Epithelial cell of proximal tubule (primary cell): Measurements from ENCODE around the gene IPCEF1. TPM values are rescaled to one million over a fixed set of nuclear protein-coding genes. Genes with fewer than 3 reads are reported as not detected.
"Not testable (repeated sequence)": the region's sequence is repeated elsewhere in the genome, so short reads cannot be mapped to it uniquely, and the experiment has no call there.

Experiments used
- DNase-seq: peaks from one replicate; pipeline ENCODE4 v3.0.0-alpha.2; 2011; ENCODE audit warnings: low read depth
- H3K4me3 ChIP-seq: 2 replicates; pipeline ENCODE4 v1.5.1; 2011; ENCODE audit warnings: low read depth, mild to moderate bottlenecking, low read length
- total RNA-seq: library from RNA; depleted of rRNA; stranded (reverse); fragments of >200 nt; gene quantifications from 2 replicates; pipeline ENCODE4 v1.2.3, GENCODE V29; 2015
- TF ChIP-seq, protein P1 (sequence below): conservative IDR thresholded peaks from 2 replicates; pipeline ENCODE4 v1.5.1; 2012; ENCODE audit warnings: low read depth, mild to moderate bottlenecking, low read length

The IPCEF1 gene
- total RNA-seq, 1 donor from 2014 or later = 0.63 TPM

DNA sequence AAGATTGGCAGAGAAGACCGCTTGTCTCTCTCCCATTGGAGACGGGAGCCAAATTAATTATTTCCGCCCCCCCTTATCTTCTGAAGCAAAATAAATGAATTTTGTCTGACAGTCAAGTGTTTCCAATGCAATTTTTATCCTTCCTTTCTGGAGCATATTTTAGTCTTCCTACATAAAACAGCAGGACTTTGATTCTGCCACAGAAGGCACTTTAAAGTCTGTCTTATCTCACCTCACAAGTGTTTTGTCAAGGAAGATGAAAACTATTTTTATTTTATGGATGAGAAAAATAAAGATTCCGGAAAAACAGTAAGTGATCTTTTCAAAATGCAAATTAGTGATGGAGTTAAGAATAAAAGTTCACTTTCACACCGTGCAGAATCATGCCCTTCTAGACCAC is 177.2 kb downstream of the IPCEF1 start:
- TF ChIP-seq, protein P1, sequence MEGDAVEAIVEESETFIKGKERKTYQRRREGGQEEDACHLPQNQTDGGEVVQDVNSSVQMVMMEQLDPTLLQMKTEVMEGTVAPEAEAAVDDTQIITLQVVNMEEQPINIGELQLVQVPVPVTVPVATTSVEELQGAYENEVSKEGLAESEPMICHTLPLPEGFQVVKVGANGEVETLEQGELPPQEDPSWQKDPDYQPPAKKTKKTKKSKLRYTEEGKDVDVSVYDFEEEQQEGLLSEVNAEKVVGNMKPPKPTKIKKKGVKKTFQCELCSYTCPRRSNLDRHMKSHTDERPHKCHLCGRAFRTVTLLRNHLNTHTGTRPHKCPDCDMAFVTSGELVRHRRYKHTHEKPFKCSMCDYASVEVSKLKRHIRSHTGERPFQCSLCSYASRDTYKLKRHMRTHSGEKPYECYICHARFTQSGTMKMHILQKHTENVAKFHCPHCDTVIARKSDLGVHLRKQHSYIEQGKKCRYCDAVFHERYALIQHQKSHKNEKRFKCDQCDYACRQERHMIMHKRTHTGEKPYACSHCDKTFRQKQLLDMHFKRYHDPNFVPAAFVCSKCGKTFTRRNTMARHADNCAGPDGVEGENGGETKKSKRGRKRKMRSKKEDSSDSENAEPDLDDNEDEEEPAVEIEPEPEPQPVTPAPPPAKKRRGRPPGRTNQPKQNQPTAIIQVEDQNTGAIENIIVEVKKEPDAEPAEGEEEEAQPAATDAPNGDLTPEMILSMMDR = no peak
- DNase-seq = no peak
- H3K4me3 ChIP-seq = no peak overlapping the region

DNA sequence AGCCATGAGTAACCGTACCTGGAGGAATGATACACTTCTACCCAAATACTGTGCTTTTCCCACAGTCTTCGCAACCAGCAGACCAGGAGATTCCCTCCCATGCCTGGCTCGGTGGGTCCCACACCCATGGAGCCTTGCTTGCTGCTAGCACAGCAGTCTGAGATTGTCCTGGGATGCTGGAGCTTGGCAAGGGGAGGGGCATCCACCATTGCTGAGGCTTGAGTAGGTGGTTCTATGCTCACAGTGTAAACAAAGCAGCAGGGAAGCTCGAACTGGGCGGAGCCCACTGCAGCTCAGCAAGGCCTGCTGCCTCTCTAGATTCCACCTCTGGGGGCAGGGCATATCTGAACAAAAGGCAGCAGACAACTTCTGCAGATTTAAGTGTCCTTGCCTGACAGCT is 184.2 kb downstream of the IPCEF1 start:
- not testable (repeated sequence) for H3K4me3 ChIP-seq, DNase-seq

DNA sequence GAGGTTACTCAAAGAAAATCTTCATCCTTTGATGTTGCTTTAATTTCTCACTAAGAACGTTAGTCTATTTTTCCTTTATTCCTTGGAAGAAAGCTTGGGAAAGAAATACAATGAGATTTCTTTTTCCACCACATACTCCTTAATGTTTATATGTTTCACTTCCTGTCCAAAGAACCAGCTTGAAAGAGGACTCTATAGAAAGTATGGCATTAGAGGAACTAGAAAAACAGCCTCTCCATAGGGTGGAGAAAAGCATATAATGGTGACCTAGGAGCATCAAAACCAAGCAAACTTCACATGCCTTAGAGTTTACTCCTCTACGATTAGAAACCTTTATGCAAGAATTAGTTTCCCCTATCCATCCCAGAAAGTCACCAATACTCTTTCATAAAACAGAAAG is 186.5 kb downstream of the IPCEF1 start:
- H3K4me3 ChIP-seq = no peak overlapping the region
- DNase-seq = no peak
- TF ChIP-seq, protein P1 = no peak

DNA sequence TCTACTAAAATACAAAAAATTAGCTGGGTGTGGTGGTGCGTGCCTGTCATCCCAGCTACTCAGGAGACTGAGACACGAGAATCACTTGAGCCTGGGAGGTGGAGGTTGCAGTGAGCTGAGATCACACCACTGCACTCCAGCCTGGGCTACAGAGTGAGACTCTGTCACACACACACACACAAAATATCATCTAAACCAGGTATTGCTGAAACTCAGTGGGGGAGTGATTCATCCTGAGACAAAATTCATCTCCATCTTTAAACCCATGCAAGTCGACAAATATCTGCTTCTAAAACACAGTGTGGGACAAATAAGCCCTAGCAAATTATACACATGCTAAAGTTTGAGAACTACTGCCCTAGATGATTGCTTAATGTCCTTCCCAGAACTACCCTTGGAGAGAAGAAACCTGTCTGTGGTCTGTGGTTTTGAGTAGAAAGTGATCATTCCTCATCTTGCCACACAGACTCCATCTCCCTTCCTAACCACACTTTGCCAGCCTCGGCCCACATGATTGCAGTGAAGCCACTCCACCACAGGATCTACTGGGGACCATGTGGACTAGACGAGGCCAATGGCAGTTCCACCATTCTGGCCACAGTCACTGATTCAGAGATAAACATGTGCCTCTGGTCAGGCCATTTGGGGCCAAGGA is 187.3 kb downstream of the IPCEF1 start:
- DNase-seq = no peak
- TF ChIP-seq, protein P1 = no peak
- no peak overlapping the region for H3K4me3 ChIP-seq

DNA sequence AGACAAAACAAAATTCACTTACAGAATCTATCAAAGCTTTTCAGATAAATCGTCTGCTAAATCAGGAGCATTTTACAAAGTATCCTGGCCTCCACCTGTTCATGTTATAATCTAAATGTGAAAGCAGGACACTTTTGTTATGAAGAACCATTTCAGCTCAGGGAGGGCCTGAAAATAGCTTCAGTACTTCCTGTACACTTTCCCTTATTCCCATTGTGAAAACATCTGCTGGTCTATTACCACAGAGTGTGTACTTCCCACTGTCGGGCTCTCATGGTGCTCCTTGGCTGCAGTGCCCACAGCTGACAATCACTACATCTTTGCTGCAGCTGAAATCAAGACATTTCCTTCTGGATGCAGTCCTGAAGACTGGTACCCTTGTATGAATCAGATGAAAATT is 189.5 kb downstream of the IPCEF1 start:
- TF ChIP-seq, protein P1 = no peak
- DNase-seq = no peak
- H3K4me3 ChIP-seq = no peak overlapping the region

DNA sequence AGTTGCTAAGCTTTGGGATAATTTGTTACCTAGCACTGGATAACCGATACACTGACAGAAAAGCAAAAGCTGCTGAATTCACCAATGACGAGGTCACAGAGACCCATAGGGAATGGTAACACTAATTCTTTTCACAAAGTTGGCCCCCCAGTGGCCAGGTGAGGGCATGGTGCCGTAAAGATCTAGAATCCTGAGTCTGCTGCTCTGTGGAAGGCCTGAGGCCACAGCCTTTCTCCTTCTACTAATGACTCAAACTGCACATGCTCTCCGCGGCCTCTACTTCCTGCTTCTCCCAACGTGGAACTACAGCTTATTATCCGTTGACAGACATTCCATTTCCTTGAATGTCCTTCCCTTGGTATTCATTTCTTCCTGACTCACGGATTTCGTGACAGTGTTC is 190.5 kb downstream of the IPCEF1 start:
- no peak overlapping the region for H3K4me3 ChIP-seq
- TF ChIP-seq, protein P1 = no peak
- no peak for DNase-seq

DNA sequence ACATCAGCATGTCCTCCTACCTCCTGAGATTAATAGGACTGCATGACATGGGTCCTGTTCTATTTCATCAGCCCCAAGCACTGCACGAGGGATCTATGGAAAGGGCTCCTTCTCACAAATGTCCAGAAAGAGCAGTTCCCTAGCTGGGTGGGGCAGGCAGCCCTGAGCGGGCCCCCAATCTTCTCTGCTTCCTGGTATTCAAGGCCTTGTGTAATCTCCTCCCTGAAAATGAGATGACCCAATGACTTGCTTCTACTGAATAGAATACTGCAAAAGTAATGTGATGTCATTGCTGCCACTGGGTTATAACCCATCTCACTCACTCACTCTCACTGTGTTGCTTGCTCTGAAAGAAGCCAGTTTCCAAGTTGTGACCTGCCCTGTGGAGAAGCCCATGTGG is 191.1 kb downstream of the IPCEF1 start:
- TF ChIP-seq, protein P1 = no peak
- DNase-seq = no peak
- no peak overlapping the region for H3K4me3 ChIP-seq
